Small intestine (tissue), 7 donors: ENCODE results near the gene CATSPER3. TPM values are rescaled to one million over a fixed set of nuclear protein-coding genes. Genes with fewer than 3 reads are reported as not detected.
A peak's percentile ranks its signal among the peaks of the same experiment; 100 is the strongest.

Experiments used
- DNase-seq, 2 donors: peaks; one replicate each; pipeline versions ENCODE4 v3.0.0 to v3.0.0-alpha.2; 2013
- FAIRE-seq: peaks from 2 replicates; lab custom pipeline; 2012; peaks lifted over from hg19 to GRCh38; lab: Jason Lieb, UNC
- H3K27ac ChIP-seq, 3 donors: one replicate each; pipeline ENCODE4 v1.5.1; 2013; ENCODE audit warnings: low read length in 2 of 3, mild to moderate bottlenecking in 2 of 3, control low read depth in 1 of 3, inconsistent platforms in 1 of 3, low read depth in 1 of 3, moderate library complexity in 1 of 3
- H3K27me3 ChIP-seq, 3 donors: one replicate each; pipeline ENCODE4 v1.6.1; 2013; ENCODE audit warnings: low read length in 3 of 3, inconsistent platforms in 1 of 3; ENCODE audit not compliant: control insufficient read depth in 3 of 3, insufficient read depth in 3 of 3
- H3K36me3 ChIP-seq, 3 donors: one replicate each; pipeline ENCODE4 v1.6.1; 2013; ENCODE audit warnings: low read length in 3 of 3, inconsistent platforms in 1 of 3, low read depth in 1 of 3, mild to moderate bottlenecking in 1 of 3, moderate library complexity in 1 of 3; ENCODE audit not compliant: control insufficient read depth in 3 of 3, insufficient read depth in 2 of 3
- H3K4me1 ChIP-seq, 3 donors: one replicate each; pipeline ENCODE4 v1.6.1; 2013; ENCODE audit warnings: low read length in 2 of 3, inconsistent platforms in 1 of 3, low read depth in 1 of 3, mild to moderate bottlenecking in 1 of 3, moderate library complexity in 1 of 3; ENCODE audit not compliant: control insufficient read depth in 3 of 3, insufficient read depth in 2 of 3
- H3K4me3 ChIP-seq, 3 donors: one replicate each; pipeline ENCODE4 v1.5.1; 2013; ENCODE audit warnings: low read length in 3 of 3, control low read depth in 1 of 3, inconsistent platforms in 1 of 3, low read depth in 1 of 3, mild to moderate bottlenecking in 1 of 3, moderate library complexity in 1 of 3
- H3K9me3 ChIP-seq, 2 donors: one replicate each; pipeline ENCODE4 v1.6.1; 2013; ENCODE audit warnings: low read depth in 1 of 2, low read length in 1 of 2; ENCODE audit not compliant: control insufficient read depth in 2 of 2, insufficient read depth in 1 of 2
- WGBS, 3 donors: extraction: QIAGEN DNeasy Blood & Tissue Kit; methylation state at CpG; one replicate each; pipeline ENCODE4 v1.1.7; 2013; 5-methylcytosine and 5-hydroxymethylcytosine counted together
- polyA plus RNA-seq, 4 donors: library from polyadenylated mRNA; stranded (reverse) in 3 of 4; unstranded in 1 of 4; fragments of 200-250 nt in 3 of 4; fragments of 120-200 nt in 1 of 4; gene quantifications; one replicate each; pipeline versions ENCODE4 v1.2.1 to v1.2.3, GENCODE V29; 2013
- donor health status: healthy with polysubstance abuse.
- donor health status: control.
- donor health status: control.
- donor health status: Bipolar disorder and iron deficiency.
- donor health status: healthy.

The CATSPER3 gene
- polyA plus RNA-seq, 4 donors = 0.46 to 5.8 (median 2.3) TPM

GRCh38 chr5:135040034-135040332, 72.3 kb downstream of the CATSPER3 start:
- DNase-seq = no peak
- 39 to 48% (median 44%) methylated on average over 10 to 11 of the region's 11 CpGs for WGBS, 3 donors
- peak overlapping the region in 1 of 3 donors; percentile 45 for H3K4me3 ChIP-seq
- H3K27ac ChIP-seq = no peak overlapping the region
- H3K36me3 ChIP-seq = peaks cover 0 to 4% (median 0%) of the 10 kb centered on the region in 3 donors
- H3K9me3 ChIP-seq = peaks cover 0 to 13% of the 10 kb centered on the region in 2 donors
- H3K27me3 ChIP-seq = peaks cover 0 to 86% (median 29%) of the 10 kb centered on the region in 3 donors
- FAIRE-seq = no peak
- H3K4me1 ChIP-seq = peaks cover 0 to 14% (median 0%) of the 10 kb centered on the region in 3 donors

DNA sequence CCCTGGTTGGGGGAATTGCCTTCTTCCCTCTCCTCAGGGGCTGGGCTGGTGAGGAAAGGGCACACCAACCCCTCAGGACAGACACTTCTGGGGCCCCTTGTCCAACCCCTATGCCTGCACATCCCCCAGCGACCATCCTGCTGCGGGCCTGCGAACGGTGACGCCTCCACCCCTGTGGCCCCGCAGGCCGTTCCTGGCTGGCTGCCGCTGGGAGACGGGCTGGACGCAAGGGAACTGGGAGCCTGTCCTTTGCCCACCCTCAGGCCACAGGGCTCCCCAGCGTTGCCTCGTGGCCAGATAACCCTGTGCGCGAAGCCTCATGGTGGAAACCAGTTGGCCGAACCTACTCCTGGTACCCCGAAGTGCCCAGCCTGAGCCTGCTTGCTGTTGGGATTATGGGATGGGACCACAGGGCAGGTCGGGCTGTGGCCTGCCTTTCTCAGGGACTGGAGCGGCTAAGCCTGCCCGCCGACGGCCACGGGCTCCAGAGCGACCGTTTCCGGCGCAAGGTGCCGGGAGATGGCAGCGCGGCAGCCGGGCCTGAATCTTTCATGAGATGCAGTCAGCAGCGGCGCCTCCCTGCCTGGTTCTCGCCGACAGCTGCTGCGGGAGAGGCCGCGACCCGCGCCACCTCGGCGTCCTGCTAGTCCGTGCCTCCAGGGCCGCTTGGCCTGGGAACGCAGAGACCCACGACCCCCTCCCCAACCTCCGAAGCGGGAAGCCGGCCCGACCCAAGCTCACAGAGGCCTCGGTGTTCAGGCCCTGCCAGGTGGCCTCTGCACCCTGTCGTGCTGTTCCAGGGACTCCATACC, 72.8 kb downstream of the CATSPER3 start:
- no peak for FAIRE-seq
- Histone ChIP-seq H3K9me3 (peaks cover 0 to 13% of the 10 kb centered on the region in 2 donors), H3K27ac (no peak overlapping the region), H3K27me3 (peaks cover 0 to 86% (median 27%) of the 10 kb centered on the region in 3 donors), H3K4me3 (no peak overlapping the region), H3K36me3 (peaks cover 0 to 2% (median 0%) of the 10 kb centered on the region in 3 donors), H3K4me1 (peaks cover 0 to 8% (median 0%) of the 10 kb centered on the region in 3 donors)
- WGBS, 3 donors = 55 to 76% (median 57%) methylated on average over 48 to 51 of the region's 51 CpGs
- no peak for DNase-seq

DNA sequence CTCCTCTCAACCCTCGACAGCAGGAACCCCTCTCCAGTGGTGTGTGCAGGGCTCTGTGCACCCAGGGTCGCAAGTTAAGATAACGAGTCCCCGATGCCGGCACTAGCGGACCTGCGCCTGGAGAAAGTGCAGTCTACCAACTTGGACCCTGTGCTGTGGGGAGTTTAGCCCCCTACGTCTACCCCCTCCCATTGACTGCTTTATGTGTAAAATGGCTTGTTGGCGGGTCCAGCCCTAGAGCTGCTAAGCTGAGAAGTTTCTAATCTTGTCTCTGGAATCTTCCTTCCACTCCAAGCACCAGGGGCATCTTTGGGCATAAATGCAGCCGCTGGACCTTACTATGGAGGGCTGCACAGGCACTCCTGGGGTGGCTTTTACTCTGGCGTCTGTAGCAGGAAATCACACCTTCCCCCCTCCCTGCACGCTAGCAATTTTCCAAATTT, 73.5 kb downstream of the CATSPER3 start:
- peaks cover 0 to 8% (median 0%) of the 10 kb centered on the region in 3 donors for H3K4me1 ChIP-seq
- no peak for FAIRE-seq
- no peak for DNase-seq
- H3K9me3 ChIP-seq = peaks cover 0 to 13% of the 10 kb centered on the region in 2 donors
- H3K36me3 ChIP-seq = peaks cover 0 to 2% (median 0%) of the 10 kb centered on the region in 3 donors
- WGBS, 3 donors = 66 to 85% (median 76%) methylated on average over 12 of the region's 12 CpGs
- H3K4me3 ChIP-seq = no peak overlapping the region
- no peak overlapping the region for H3K27ac ChIP-seq
- peaks cover 0 to 84% (median 29%) of the 10 kb centered on the region in 3 donors for H3K27me3 ChIP-seq

GRCh38 chr5:135041726-135042125, 74.0 kb downstream of the CATSPER3 start:
- H3K27ac ChIP-seq = no peak overlapping the region
- peaks cover 0 to 8% (median 0%) of the 10 kb centered on the region in 3 donors for H3K4me1 ChIP-seq
- H3K27me3 ChIP-seq = peaks cover 0 to 81% (median 33%) of the 10 kb centered on the region in 3 donors
- H3K36me3 ChIP-seq = peaks cover 0 to 2% (median 0%) of the 10 kb centered on the region in 3 donors
- H3K4me3 ChIP-seq = no peak overlapping the region
- DNase-seq = no peak
- WGBS, 3 donors = 71 to 92% (median 83%) methylated on average over 3 of the region's 3 CpGs
- peaks cover 0 to 13% of the 10 kb centered on the region in 2 donors for H3K9me3 ChIP-seq
- FAIRE-seq = no peak

DNA sequence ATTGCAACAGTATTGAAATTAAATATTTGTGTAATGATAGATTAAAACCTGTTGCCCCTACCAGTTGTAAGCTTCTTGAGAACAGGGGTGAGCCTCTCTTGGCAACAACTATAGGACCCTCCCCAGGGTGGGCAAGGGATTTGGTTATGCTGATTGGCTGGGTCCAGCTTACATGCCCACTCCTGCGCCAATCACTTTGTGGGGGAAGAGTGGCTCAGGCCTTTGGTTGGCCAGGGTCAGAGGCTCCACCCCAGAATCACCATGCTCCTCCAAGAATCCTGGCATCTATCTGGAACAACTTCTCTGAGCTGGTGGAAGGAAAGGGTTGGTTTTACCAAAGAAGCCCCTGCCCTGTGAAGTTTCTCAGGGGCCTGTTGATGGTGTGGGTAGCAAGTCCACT, 74.9 kb downstream of the CATSPER3 start:
- H3K9me3 ChIP-seq = peaks cover 0 to 13% of the 10 kb centered on the region in 2 donors
- peaks cover 0 to 15% (median 0%) of the 10 kb centered on the region in 3 donors for H3K4me1 ChIP-seq
- 91 to 100% (median 94%) methylated on average over 1 of the region's 1 CpG for WGBS, 3 donors
- no peak overlapping the region for H3K27ac ChIP-seq
- FAIRE-seq (no peak), DNase-seq (no peak)
- no peak overlapping the region for H3K4me3 ChIP-seq
- H3K27me3 ChIP-seq = peaks cover 0 to 72% (median 29%) of the 10 kb centered on the region in 3 donors
- no peaks in the 10 kb centered on the region for H3K36me3 ChIP-seq

DNA sequence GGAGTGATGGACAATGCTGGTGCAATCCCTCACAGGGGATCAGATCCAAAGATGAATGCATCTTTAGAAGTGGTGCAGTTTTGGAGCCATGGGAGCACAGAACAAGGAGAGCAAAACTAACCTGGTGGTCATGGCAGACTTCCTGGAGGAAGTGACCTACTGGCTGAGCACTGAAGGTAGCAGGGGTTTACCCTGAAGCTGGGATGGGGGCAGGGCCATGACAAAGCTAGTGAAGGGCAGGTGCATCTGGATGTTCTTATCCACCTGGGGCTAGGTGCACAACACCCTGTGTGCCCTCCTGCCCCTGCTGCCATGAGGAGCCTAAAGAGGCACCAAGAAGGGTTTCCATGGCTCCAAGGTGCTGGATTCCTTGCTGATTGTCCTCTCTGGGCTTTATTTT, 77.8 kb downstream of the CATSPER3 start:
- H3K27ac ChIP-seq = no peak overlapping the region
- H3K4me1 ChIP-seq = peaks cover 0 to 8% (median 0%) of the 10 kb centered on the region in 3 donors
- H3K27me3 ChIP-seq = peaks cover 0 to 53% (median 23%) of the 10 kb centered on the region in 3 donors
- no peak for FAIRE-seq
- H3K9me3 ChIP-seq = peaks cover 0 to 3% of the 10 kb centered on the region in 2 donors
- DNase-seq = no peak
- no peak overlapping the region for H3K4me3 ChIP-seq
- no peaks in the 10 kb centered on the region for H3K36me3 ChIP-seq

GRCh38 chr5:135046661-135047346, 79.1 kb downstream of the CATSPER3 start:
- WGBS, 3 donors = 65 to 78% (median 77%) methylated on average over 5 of the region's 5 CpGs
- Histone ChIP-seq H3K9me3 (no peaks in the 10 kb centered on the region), H3K36me3 (no peaks in the 10 kb centered on the region), H3K4me3 (no peak overlapping the region), H3K27me3 (peaks cover 0 to 50% (median 20%) of the 10 kb centered on the region in 3 donors), H3K27ac (no peak overlapping the region), H3K4me1 (peaks cover 0 to 13% (median 0%) of the 10 kb centered on the region in 3 donors)
- DNase-seq (no peak), FAIRE-seq (no peak)

DNA sequence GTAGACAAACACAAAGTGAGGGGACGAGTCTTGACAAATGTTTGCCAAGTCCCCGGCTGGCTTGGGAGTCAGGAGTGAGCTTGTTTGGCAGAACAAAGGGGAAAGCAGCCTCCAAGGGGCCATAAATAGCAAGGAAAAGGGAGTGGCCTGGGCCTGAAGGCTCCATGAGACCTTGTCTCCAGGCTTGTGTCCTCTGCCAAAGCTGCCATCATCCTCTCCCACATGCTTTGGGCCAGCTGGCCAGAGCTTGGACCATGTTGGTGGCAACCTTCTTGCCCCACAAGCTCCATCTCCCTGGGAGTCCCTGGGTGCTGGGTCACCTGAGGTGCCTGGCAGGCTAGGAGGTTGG, 79.6 kb downstream of the CATSPER3 start:
- H3K27me3 ChIP-seq = peaks cover 0 to 49% (median 20%) of the 10 kb centered on the region in 3 donors
- peak; percentile 28 to 56 for DNase-seq

More for the DNA sequence above, 79.6 kb downstream of the CATSPER3 start:
- H3K36me3 ChIP-seq = no peaks in the 10 kb centered on the region
- no peak overlapping the region for H3K4me3 ChIP-seq
- H3K9me3 ChIP-seq = no peaks in the 10 kb centered on the region
- no peak overlapping the region for H3K27ac ChIP-seq
- peaks cover 0 to 14% (median 0%) of the 10 kb centered on the region in 3 donors for H3K4me1 ChIP-seq
- no peak for FAIRE-seq
- WGBS, 3 donors = 16 to 32% (median 31%) methylated on average over 2 of the region's 2 CpGs
